ENCODE measurements around the gene PARP11.
A peak's percentile ranks its signal among the peaks of the same experiment; 100 is the strongest.

The PARP11 gene

GRCh38 chr12:3821441-3821840, 51.8 kb downstream of the PARP11 start:
- no peak for DNase-seq (ENCODE audit: low read depth)

DNA sequence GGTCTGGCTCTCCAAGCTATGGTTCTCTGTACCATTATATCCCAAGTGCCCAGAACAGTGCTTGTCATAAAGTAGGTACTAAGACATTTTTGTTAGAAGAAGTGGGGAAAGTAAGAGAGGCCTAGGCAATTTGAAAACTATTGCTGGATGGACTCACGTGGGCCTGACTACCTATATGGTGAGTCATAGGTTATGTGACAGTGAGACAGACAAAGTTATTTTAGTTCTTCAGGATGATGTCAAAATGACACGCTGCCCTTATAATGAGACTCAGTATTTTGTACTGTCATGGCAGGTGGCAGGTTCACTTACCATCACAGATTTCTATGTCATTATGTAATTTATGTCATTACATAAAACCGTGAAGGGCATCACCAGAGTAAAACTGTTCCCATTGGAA, 53.1 kb downstream of the PARP11 start:
- DNase-seq (ENCODE audit: low read depth): no peak

GRCh38 chr12:3816266-3816665, 56.9 kb downstream of the PARP11 start:
- DNase-seq (ENCODE audit: low read depth): no peak

GRCh38 chr12:3815094-3815766, 58.0 kb downstream of the PARP11 start:
- DNase-seq (ENCODE audit: low read depth): no peak

GRCh38 chr12:3810540-3810939, 62.7 kb downstream of the PARP11 start:
- DNase-seq (ENCODE audit: low read depth): no peak

DNA sequence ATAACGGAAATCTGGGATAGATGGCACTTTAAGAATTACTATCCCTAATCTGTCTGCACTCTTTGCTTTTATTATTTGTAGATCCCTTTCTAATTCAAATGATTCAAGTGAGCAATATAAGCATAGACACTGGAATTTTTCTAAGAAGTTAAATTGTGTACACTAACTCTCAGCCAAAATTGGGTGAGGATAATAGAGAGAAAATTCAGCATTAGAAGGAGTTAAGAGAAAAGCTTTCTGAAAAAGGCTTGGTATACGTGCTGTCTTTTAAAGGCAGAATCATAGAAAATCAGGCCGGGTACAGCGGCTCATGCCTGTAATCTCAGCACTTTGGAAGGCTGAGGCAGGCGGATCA, 63.2 kb downstream of the PARP11 start:
- DNase-seq (ENCODE audit: low read depth): no peak

GRCh38 chr12:3809357-3810015, 63.7 kb downstream of the PARP11 start:
- DNase-seq (ENCODE audit: low read depth): no peak

- DNase-seq (ENCODE audit: low read depth): no peak
Observed at GRCh38 chr12:3805077-3805476, 68.1 kb downstream of the PARP11 start.

DNA sequence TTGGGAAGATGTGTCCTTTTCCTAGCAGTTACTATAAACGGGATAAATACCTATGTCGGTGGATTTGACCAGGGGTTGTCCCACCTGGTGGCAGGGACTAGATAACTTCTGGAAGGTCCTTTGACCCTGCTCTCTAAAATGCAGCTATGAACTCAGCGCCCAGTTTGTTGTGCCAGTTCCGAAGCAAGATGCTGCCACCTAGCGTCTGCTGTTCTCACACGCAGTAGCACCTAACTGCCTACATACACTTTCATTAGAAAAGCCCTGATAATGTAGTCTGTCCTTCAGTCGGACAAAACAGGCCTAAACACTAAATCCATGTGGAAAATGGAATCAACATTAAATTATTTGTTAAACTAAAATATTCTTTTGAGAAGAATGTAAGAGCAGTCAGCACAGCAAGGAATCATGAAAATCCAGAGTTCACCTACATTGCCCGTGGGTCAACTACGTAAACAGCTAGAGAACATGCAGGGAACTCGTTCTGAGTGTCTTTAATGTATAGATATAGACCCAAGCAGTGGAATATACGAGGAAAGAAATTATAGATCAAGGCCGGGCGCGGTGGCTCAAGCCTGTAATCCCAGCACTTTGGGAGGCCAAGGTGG, 69.2 kb downstream of the PARP11 start:
- DNase-seq (ENCODE audit: low read depth): peak; percentile 50

DNA sequence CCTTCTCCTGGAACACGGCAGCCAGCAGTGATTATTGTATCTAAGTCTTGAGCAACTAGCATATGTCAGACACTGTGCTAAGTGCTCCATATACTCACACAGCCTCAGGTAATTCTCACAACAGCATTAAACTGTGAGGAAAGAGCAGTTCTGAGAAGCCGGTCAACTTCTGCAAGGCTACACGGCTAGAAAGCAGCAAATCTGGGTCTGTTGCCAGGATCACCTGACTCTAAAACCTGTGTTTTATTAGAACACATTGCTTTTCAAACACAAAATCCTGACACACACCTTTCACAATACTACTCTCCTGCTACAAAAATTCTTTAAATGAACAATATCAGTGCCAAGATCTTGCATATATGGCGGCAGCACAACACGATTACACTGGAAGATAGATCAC, 70.5 kb downstream of the PARP11 start:
- no peak for DNase-seq (ENCODE audit: low read depth)

DNA sequence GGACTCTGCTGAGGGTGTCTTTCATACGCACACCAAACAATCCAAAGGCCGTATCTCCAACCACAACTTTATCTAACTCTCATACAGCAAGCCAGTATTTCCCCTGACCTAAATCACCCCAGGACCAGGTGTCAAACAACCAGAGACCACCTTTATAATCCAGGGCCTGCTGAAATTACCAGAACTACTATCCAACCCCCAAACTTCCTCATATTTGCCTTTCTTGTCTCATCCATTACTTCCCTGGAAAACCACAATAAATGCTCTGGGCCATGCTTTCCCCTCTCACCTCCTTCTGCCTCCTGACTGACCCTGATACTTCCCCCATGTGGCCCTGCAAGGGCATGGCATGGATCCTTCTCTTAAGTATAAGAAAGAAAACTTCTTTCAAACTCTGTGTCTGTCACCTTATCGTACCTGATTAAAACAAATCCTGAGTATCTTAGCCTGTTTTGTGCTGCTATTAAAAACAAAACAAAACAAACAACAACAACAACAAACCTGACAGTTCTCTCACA, 75.6 kb downstream of the PARP11 start:
- no peak for DNase-seq (ENCODE audit: low read depth)

DNA sequence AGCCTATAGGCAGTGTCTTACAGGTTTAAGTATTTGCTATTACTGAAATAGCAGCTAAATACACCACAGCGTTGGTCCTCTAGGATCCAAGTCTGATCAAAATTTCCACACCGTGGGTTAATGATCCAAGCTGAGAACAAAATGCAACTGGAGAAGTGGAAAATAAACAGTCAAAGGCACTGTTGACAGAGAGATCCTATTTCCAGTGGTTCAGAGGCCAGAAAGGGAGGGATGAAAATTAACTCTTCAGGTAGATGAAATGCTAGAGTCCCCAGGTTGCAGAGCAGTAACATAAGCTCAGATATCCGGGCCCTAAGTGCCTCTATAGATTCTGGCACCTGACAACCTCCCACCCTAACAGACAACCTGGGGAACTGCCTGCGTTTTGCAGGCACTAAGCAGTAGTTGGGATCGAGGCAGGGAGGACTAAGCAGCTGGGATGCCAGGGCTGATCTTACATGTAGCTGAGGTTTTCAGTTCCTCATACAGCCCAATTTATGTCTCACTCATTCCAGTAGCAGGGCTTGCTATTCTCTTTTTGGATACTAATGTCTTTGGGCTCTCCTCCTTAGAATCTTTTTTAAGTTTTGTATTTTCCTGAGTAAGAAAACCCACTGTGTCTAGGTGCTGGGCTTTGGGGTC, 77.6 kb downstream of the PARP11 start:
- DNase-seq (ENCODE audit: low read depth): no peak

GRCh38 chr12:3795066-3795465, 78.1 kb downstream of the PARP11 start:
- DNase-seq (ENCODE audit: low read depth): no peak

DNA sequence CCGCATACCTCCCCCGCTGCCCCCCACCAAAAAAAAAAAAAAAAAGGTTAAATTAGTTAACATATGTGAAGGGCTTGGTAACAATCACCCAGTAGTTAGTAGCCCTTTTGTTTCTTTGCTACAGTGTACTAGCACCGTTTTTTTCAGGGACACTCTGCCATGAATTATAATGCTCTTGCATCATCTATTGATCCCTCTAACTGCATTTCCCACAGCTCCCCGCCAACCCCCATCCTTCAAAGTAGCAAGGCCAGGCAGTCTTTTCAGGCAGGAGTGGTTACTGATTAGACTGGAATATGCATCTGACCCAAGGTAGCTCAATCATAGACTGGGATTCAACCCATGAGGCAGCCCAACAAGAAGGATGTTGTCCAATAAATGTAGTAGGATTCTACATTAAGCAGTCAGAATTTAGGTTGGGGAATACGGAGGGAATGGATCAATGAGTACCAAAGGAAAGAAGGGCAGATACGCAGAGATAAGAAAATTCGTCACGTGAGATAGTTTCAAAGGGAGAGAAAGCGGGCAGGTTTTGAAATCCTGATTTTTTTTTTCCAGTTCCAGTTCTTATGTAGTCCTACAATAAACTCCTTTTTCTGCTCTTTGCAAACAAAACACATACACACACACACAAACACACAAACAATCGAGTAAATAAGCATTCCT, 80.4 kb downstream of the PARP11 start:
- no peak for DNase-seq (ENCODE audit: low read depth)

GRCh38 chr12:3791256-3791874, 81.8 kb downstream of the PARP11 start:
- DNase-seq (ENCODE audit: low read depth): no peak

GRCh38 chr12:3790642-3791041, 82.6 kb downstream of the PARP11 start:
- no peak for DNase-seq (ENCODE audit: low read depth)

GRCh38 chr12:3789838-3790237, 83.4 kb downstream of the PARP11 start:
- DNase-seq (ENCODE audit: low read depth): no peak

DNA sequence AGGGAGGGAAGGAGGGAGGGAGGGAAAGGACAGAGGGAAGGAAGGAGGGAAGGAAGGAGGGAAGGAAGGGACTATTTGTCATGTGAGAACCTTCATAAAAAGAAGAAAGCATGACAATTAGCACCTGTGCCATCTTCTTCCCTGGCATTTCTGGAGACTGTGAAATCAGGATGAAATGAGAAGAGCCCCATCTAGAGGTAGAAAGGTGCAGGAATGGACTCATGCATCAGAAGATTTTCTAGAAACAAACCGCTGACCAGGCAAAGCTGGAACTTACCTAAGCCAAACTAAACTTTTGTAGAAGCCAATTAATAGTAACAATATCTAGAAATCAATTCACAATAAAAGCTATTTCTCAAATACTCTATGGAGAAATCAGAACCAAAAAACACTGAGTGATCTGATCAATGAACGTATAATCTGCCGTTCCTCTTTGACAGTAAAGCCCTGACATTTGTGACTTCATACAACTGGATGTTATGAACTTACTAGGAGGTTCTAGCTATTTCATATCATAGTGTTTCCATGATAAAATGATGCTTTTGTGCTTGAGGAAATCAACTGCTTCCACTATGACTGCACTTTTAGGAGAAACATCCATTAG, 95.9 kb downstream of the PARP11 start:
- peak; percentile 31 for DNase-seq (ENCODE audit: low read depth)

- DNase-seq (ENCODE audit: low read depth): no peak
Observed at GRCh38 chr12:3775385-3776035, 97.7 kb downstream of the PARP11 start.

DNA sequence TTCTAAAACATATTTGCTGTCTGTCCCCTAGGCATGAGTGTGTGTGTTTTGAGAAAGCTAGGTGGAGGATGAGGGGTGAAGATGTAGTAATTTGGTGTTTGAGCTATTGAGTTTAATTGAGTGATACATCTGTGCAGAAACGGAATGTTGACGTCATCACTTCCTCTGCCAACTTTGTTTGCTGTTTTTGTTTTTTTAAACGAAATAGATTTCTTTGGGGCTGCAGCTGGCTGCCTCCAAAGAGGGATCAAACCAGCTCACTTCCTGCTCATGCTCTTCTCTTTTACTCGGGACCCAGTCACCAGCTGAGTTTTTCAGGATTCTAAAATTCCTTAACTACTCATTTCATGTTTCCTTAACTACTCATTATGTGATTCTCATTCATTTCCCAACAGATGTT, 100.8 kb downstream of the PARP11 start:
- DNase-seq (ENCODE audit: low read depth): no peak

- DNase-seq (ENCODE audit: low read depth): no peak
Observed at GRCh38 chr12:3771853-3772252, 101.3 kb downstream of the PARP11 start.

Data from stromal cell of bone marrow (primary cell).